ENCODE measurements around the gene MIOS.

DNA sequence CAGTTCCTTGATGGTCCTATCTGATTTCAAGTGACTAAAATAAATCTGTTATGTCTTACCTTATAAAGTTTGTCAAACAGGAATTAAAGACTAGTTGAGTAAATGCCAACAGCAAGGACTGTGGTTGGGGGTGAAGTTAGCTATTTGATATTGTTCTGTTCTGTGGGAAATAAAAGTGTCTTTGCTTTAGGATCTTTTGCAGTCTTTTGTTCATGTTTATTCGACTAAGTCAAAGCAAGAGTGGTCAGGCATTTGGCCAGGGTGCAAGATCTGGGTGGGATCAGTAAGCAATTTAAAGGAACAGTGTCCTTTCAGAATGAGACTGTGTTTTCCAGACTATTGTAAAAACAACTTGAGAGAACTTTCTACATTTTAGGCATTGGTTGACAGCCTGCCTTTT is 31.0 kb upstream of the MIOS start, which contains the start of gene COL28A1:
- TF ChIP-seq POLR2A (IDR thresholded peaks at IDR 0.05; ENCODE audit: low read depth, low read length), result no peak
- TF ChIP-seq CTCF (conservative IDR thresholded peaks at IDR 0.05; ENCODE audit: low read depth, low read length), result no peak
- no peak for TF ChIP-seq SMC3 (IDR thresholded peaks at IDR 0.05; ENCODE audit: low read depth, low read length)
- TF ChIP-seq RFX5 (IDR thresholded peaks at IDR 0.05; ENCODE audit: low read depth, low read length), result no peak
- no peak for TF ChIP-seq BHLHE40 (IDR thresholded peaks at IDR 0.05; ENCODE audit: low read depth, low read length)
- no peak for TF ChIP-seq RCOR1 (IDR thresholded peaks at IDR 0.05; ENCODE audit: insufficient replicate concordance, low read length)
- TF ChIP-seq RAD21 (IDR thresholded peaks at IDR 0.05; ENCODE audit: low read length), result no peak
- no peak for TF ChIP-seq CEBPB (IDR thresholded peaks at IDR 0.05; ENCODE audit: low read depth, low read length)
- TF ChIP-seq FOS (IDR thresholded peaks at IDR 0.05; ENCODE audit: low read depth, low read length), result no peak
- no peak for TF ChIP-seq MXI1 (IDR thresholded peaks at IDR 0.05; ENCODE audit: borderline replicate concordance, low read depth, low read length)
- TF ChIP-seq, protein P1, sequence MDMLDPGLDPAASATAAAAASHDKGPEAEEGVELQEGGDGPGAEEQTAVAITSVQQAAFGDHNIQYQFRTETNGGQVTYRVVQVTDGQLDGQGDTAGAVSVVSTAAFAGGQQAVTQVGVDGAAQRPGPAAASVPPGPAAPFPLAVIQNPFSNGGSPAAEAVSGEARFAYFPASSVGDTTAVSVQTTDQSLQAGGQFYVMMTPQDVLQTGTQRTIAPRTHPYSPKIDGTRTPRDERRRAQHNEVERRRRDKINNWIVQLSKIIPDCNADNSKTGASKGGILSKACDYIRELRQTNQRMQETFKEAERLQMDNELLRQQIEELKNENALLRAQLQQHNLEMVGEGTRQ (IDR thresholded peaks at IDR 0.05; ENCODE audit: low read depth, low read length), result no peak
- no peak for TF ChIP-seq CHD1 (IDR thresholded peaks at IDR 0.05; ENCODE audit: low read depth, low read length)
- TF ChIP-seq MAZ (IDR thresholded peaks at IDR 0.05; ENCODE audit: borderline replicate concordance, low read depth, low read length), result no peak
- no peak for TF ChIP-seq ELK1 (IDR thresholded peaks at IDR 0.05; ENCODE audit: borderline replicate concordance, low read depth, low read length)
